Activated CD4-positive, alpha-beta T cell treated with anti-CD3 and anti-CD28 coated beads for 36 hours (primary cell): ENCODE results near the gene C4B. TPM values are rescaled to one million over a fixed set of nuclear protein-coding genes. Genes with fewer than 3 reads are reported as not detected.
"Not testable (repeated sequence)": the region's sequence is repeated elsewhere in the genome, so short reads cannot be mapped to it uniquely, and the experiment has no call there.

ENCODE experiments used
- ATAC-seq: fragments of 200-7000 bp; cut with Tn5 transposase; one replicate; pipeline ENCODE4 v1.10.0; 2021; ENCODE audit warnings: mild to moderate bottlenecking, moderate library complexity
- CTCF ChIA-PET: fragments of 350-600 bp; sonication (Branson Sonifier 250); formaldehyde crosslinking; loops from one replicate; lab custom pipeline; 2021; ENCODE audit warnings: antibody characterized with exemption; lab: Charles Lee
- POLR2A ChIA-PET: fragments of 350-600 bp; sonication (Branson Sonifier 250); formaldehyde crosslinking; loops from one replicate; lab custom pipeline; 2021; ENCODE audit warnings: antibody characterized with exemption, inconsistent platforms; lab: Charles Lee
- DNase-seq: peaks from one replicate; pipeline ENCODE4 v3.0.0-alpha.2; 2020
- H3K27ac Mint-ChIP-seq: one replicate; pipeline ENCODE4 v1.8.0; 2021; ENCODE audit warnings: mixed read lengths
- H3K27me3 Mint-ChIP-seq: one replicate; pipeline ENCODE4 v1.8.0; 2021; ENCODE audit warnings: mixed read lengths
- H3K36me3 Mint-ChIP-seq: one replicate; pipeline ENCODE4 v1.8.0; 2021; ENCODE audit warnings: low read depth, mixed read lengths
- H3K4me1 Mint-ChIP-seq: one replicate; pipeline ENCODE4 v1.8.0; 2021; ENCODE audit warnings: mixed read lengths
- H3K4me3 Mint-ChIP-seq: one replicate; pipeline ENCODE4 v1.8.0; 2021; ENCODE audit warnings: mild to moderate bottlenecking, moderate library complexity, mixed read lengths
- H3K9me3 Mint-ChIP-seq: one replicate; pipeline ENCODE4 v1.8.0; 2021; ENCODE audit warnings: low read depth, mixed read lengths
- intact Hi-C, 2 experiments: fragments of 100-400 bp; cut with DNase I in 1 of 2; cut with micrococcal nuclease in 1 of 2; formaldehyde crosslinking; loops; one replicate each; pipeline versions ENCODE4 v1.14.2 to v1.15.1; 2022 to 2024; cut with DNase I, micrococcal nuclease
- total RNA-seq, 2 experiments: library from RNA; stranded (reverse); gene quantifications; one replicate each; pipeline ENCODE4 v1.2.3, GENCODE V29; 2021

The C4B gene
- total RNA-seq, 2 experiments from 2014 or later, result 2.8 to 2.9 TPM

DNA sequence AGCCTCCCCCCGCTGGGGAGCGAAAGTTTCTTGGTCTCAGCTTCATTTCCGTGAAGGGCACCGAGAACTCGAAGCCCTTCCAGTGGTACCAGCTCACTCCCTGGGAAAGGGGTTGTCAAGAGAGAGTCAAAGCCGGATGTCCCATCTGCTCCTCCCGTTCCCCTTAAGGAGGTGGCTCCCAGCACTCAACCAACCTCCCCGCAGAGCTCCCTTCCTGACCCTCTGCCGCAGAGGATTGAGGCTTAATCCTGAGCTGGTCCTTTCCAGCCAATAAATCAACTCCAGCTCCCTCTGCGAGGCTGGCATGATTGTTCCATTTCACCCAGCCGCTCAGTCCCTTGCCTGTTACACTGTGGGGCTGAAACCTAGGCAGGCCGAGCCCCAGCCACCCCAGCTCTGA lies 6.0 kb upstream of the C4B start:
- CTCF ChIA-PET, result not testable (repeated sequence)

DNA sequence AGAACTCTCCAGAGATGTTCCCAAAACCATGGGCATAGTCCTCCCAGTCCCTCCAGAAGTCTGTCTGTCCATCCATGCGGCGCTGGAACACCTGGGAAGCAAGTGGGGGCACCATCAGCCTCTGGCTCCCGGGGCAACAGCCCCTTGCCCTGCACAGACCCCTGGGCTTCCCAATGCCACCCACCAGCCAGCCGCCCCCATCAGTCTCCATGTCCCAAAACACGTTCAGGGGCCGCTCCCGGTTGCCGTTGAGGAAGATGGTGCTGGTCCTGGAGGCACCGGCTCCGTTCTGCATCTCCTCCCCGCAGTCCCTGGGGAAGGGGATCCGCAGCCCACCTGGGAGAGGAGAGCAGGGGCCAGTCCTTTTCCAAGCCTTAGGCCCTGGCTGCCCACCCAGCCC lies 5.1 kb upstream of the C4B start:
- H3K4me1 Mint-ChIP-seq, DNase-seq, H3K4me3 Mint-ChIP-seq, intact Hi-C loops, CTCF ChIA-PET, POLR2A ChIA-PET, H3K36me3 Mint-ChIP-seq, H3K9me3 Mint-ChIP-seq, ATAC-seq, H3K27me3 Mint-ChIP-seq, H3K27ac Mint-ChIP-seq: not testable (repeated sequence)

More for the DNA sequence above, 6.0 kb upstream of the C4B start:
- H3K4me3 Mint-ChIP-seq, H3K27ac Mint-ChIP-seq, ATAC-seq, intact Hi-C loops, DNase-seq, H3K27me3 Mint-ChIP-seq, H3K4me1 Mint-ChIP-seq, H3K36me3 Mint-ChIP-seq, H3K9me3 Mint-ChIP-seq, POLR2A ChIA-PET: not testable (repeated sequence)

DNA sequence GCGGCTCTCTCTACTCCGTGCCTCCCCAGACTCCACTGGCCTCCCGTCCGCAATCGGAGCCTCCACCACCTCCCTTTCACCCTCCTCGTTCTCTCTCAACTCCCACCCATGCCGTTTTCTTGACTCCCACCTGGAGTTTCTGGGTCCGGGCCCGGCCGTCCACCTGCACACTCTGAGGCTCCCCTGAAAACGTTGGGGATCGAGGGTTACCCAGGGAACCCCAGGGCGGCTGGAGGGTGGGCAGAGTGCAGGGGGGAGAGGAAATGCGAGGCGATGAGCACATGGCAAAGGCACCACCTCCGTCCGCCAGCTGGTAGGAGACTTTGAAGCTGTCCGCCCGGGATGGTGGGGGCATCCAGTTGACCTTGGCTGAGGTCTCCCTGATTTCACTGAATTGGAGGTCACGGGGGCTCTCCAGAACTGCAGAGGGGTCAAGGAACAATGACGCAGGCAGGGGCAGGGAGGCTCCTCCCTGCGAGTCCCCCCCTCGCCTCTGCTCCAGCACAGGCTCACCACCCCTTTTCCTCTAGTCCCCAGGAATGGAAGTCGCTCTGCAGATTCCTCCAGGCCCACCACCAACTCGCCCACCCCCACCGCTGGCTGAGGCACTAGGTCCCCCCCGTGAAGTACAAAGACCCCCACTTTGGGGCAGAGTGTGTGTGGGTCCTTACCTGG lies 3.6 kb upstream of the C4B start:
- H3K4me3 Mint-ChIP-seq, H3K36me3 Mint-ChIP-seq, H3K27ac Mint-ChIP-seq, H3K9me3 Mint-ChIP-seq, intact Hi-C loops, CTCF ChIA-PET, ATAC-seq, POLR2A ChIA-PET, H3K27me3 Mint-ChIP-seq, DNase-seq, H3K4me1 Mint-ChIP-seq: not testable (repeated sequence)

DNA sequence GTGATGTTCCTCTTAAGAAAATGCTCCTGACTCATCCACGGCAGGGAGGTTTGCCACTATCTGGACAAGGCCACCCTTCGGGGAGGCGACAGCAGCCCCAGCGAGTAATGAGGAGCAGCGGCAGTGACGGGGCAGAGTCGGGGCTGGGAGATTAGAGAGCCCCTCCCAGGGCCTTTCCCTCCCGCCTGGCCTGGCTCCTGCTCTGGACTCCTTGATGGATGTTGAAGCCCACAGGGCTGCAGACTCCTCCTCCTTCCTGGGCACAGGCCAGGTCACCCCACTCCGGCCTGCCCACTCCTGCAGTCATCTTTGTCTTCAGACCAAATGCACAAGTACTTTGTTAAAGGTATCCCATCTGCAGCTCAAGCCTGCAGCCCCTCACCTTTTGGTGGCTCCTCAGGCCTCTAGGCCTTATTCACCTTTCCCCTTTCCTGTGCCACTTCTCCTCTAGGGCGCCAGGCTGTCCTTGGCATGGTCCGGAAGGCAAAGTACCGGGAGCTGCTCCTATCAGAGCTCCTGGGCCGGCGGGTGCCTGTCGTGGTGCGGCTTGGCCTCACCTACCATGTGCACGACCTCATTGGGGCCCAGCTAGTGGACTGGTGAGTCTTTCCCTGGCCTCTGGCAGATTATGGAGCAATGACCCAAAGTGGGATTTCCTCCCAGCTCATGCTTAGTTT lies 1.5 kb upstream of the C4B start:
- intact Hi-C loops, result not testable (repeated sequence)

DNA sequence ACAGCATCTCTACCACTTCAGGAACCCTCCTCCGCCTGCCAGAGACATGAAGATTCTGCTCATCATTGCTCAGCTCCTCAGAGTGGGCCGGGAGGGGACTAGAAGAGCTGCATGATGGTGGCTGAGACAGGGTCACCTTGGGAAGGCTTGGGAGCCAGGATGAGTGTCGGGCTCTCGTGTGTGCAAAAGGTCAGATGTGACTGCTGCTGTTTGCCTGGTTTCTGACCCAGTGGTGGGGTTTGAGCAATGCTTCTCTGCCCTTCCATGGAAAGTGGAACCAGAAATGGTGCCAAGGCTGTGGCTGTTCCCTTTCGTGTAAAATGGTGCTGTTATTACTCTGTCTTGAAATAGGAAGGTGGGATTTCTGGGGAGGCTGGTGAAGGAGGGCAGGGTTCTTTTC lies 857 bp upstream of the C4B start:
- ATAC-seq, H3K27me3 Mint-ChIP-seq, H3K9me3 Mint-ChIP-seq, H3K36me3 Mint-ChIP-seq, H3K4me3 Mint-ChIP-seq, H3K27ac Mint-ChIP-seq, CTCF ChIA-PET, DNase-seq, intact Hi-C loops, H3K4me1 Mint-ChIP-seq, POLR2A ChIA-PET: not testable (repeated sequence)

More for the DNA sequence above, 1.5 kb upstream of the C4B start:
- ATAC-seq, POLR2A ChIA-PET, DNase-seq, H3K36me3 Mint-ChIP-seq, H3K27me3 Mint-ChIP-seq, H3K9me3 Mint-ChIP-seq, H3K4me3 Mint-ChIP-seq, H3K4me1 Mint-ChIP-seq, H3K27ac Mint-ChIP-seq, CTCF ChIA-PET: not testable (repeated sequence)

DNA sequence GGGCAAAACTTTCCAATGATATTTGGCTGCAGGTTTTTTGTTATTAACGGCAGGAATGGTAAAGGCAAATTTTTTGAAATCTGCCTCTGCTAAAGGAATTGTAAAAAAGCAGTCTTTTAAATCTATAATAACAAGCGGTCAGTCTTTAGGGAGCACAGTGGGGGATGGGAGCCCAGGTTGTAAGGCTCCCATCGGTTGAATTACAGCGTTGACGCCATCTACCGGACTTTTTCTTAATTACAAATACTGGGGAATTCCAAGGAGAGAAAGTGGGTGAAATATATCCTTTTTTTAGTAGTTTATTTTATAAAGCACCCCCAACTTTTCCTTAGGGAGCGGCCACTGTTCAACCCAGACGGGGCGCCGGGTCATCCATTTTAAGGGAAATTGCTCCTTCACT lies 7.5 kb downstream of the C4B start:
- POLR2A ChIA-PET, H3K27me3 Mint-ChIP-seq, ATAC-seq, H3K36me3 Mint-ChIP-seq, H3K9me3 Mint-ChIP-seq, H3K4me1 Mint-ChIP-seq, DNase-seq, intact Hi-C loops, H3K4me3 Mint-ChIP-seq, H3K27ac Mint-ChIP-seq, CTCF ChIA-PET: not testable (repeated sequence)

DNA sequence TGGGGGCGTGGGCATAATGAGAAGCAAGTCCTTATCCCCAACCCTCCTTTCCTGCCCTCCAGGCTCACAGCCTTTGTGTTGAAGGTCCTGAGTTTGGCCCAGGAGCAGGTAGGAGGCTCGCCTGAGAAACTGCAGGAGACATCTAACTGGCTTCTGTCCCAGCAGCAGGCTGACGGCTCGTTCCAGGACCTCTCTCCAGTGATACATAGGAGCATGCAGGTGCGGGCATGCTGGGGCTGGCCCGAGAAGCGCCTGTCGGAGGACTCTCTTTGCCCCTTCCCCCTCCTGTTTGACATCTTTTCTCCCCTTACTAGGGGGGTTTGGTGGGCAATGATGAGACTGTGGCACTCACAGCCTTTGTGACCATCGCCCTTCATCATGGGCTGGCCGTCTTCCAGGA lies 14.0 kb downstream of the C4B start:
- H3K4me1 Mint-ChIP-seq, CTCF ChIA-PET, H3K36me3 Mint-ChIP-seq, H3K9me3 Mint-ChIP-seq, intact Hi-C loops, H3K27ac Mint-ChIP-seq, POLR2A ChIA-PET, H3K27me3 Mint-ChIP-seq, H3K4me3 Mint-ChIP-seq, DNase-seq, ATAC-seq: not testable (repeated sequence)

DNA sequence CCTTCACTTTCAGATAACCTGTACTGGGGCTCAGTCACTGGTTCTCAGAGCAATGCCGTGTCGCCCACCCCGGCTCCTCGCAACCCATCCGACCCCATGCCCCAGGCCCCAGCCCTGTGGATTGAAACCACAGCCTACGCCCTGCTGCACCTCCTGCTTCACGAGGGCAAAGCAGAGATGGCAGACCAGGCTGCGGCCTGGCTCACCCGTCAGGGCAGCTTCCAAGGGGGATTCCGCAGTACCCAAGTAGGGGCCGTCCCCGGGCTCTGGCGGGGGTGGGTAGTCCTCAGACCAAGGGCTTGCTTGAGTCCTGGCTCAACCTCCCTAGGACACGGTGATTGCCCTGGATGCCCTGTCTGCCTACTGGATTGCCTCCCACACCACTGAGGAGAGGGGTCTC lies 15.0 kb downstream of the C4B start:
- H3K4me3 Mint-ChIP-seq, H3K36me3 Mint-ChIP-seq, H3K4me1 Mint-ChIP-seq, H3K27ac Mint-ChIP-seq, CTCF ChIA-PET, intact Hi-C loops, ATAC-seq, DNase-seq, H3K27me3 Mint-ChIP-seq, H3K9me3 Mint-ChIP-seq, POLR2A ChIA-PET: not testable (repeated sequence)

DNA sequence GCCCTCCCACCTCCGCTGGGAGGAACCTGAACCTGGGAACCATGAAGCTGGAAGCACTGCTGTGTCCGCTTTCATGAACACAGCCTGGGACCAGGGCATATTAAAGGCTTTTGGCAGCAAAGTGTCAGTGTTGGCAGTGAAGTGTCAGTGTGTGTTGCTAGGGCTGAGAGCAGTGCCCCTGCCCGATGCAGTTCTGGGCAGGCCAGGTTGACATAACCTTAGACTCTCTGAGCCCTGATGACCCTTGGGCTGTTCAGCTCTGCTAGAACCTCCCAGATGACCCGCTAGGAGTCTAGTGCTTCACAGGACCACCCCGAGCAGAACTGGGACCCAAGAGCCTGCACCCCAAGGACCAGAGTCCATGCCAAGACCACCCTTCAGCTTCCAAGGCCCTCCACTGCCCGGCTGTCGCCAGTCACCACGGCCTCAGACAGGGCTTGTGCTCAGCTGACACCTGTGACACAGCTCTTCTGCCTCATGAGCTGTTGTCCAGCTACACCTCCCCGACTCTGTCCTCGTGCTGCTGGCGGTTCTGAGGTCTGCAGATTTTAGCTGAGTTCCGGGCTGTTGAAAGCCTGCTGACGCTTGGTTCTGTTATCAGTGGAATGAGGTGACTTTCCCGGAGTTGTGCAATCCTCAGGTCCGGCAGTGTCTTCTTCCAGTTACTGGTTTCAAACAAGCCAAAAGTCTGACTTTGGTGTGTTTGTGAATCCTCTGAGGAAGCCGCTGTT lies 20.9 kb downstream of the C4B start:
- H3K4me1 Mint-ChIP-seq, H3K27ac Mint-ChIP-seq, H3K36me3 Mint-ChIP-seq, H3K9me3 Mint-ChIP-seq, DNase-seq, POLR2A ChIA-PET, ATAC-seq, CTCF ChIA-PET, H3K27me3 Mint-ChIP-seq, intact Hi-C loops, H3K4me3 Mint-ChIP-seq: not testable (repeated sequence)

DNA sequence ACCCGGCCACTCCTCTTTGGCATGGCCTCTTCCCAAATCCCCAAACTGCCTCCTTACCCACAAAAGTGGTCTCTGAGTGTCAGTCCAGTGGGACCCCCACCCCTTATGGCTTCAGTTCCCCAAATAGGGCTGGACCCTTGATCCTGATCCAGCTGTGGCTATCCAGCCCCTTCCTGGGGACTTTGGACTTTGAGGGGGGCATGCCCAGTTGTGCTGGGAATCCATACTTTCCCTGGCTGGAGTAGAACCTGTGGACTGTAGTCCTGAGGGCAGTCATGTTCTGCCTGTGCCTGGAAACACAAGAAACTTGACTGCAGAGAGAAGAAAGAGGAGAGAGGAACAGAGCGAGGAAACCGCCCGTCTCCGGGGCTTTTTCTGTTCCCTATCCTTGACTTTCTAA lies 22.5 kb downstream of the C4B start:
- H3K4me3 Mint-ChIP-seq, H3K9me3 Mint-ChIP-seq, H3K27me3 Mint-ChIP-seq, ATAC-seq, DNase-seq, POLR2A ChIA-PET, H3K4me1 Mint-ChIP-seq, intact Hi-C loops, H3K27ac Mint-ChIP-seq, H3K36me3 Mint-ChIP-seq: not testable (repeated sequence)
- CTCF ChIA-PET, result interaction anchor here (1.3 kb wide), 1 partner anchor 11 kb away, joined by 5 read pairs; no protein-coding TSS in a partner anchor

DNA sequence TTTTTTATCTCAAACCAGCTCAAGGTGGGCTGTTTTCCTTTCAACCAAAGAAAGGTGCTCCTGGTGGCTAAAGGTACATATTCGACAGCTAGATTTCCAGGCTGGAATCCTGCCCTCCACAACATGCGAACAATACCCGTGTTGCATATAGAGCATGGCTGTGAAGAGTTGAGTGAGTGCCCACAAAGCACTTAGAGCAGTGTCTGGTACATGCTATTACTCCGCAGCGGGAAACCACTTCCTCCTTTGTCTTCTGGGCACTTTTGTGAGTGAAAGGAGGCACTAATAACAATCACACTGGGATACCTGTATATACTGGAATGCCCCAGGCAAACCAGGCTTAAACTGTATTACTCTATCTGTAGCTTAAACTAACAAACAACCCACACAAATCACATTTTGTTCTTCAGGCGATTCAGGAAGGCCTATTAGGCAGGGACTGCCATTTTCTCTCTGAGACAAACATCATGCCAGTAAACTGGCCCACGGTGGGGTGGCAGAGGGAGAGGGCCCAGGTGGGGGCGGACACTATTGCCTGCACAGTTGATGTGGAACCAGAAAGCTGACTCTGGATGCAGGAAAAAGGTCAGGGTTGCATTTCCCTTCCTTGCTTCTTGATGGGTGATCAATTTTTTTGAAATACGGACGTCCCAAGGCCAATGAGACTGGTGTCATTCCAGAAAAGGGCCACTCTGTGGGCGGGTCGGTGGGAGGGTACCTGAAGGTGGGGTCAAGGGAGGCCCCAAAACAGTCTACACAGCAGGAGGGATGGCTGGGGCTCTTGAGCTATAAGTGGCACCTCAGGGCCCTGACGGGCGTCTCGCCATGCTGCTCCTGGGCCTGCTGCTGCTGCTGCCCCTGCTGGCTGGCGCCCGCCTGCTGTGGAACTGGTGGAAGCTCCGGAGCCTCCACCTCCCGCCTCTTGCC lies 23.3 kb downstream of the C4B start, which contains the start of gene CYP21A2:
Gene CYP21A2 (plus strand): TSS at position 818 of the 927 bp plus-strand sequence. CDS start 8 bp downstream, at position 826.
- peak; percentile 80 for ATAC-seq
- H3K36me3 Mint-ChIP-seq, H3K4me3 Mint-ChIP-seq, DNase-seq, H3K27ac Mint-ChIP-seq, intact Hi-C loops, POLR2A ChIA-PET, H3K9me3 Mint-ChIP-seq, H3K4me1 Mint-ChIP-seq, H3K27me3 Mint-ChIP-seq: not testable (repeated sequence)
- CTCF ChIA-PET, result interaction anchor here (1.3 kb wide), 1 partner anchor 10 kb away, joined by 5 read pairs; no protein-coding TSS in a partner anchor
